ENCODE data around the gene PIH1D2. TPM values are rescaled to one million over a fixed set of nuclear protein-coding genes. Genes with fewer than 3 reads are reported as not detected.
"Not testable (repeated sequence)": the region's sequence is repeated elsewhere in the genome, so short reads cannot be mapped to it uniquely, and the experiment has no call there.

The PIH1D2 gene, protein sequence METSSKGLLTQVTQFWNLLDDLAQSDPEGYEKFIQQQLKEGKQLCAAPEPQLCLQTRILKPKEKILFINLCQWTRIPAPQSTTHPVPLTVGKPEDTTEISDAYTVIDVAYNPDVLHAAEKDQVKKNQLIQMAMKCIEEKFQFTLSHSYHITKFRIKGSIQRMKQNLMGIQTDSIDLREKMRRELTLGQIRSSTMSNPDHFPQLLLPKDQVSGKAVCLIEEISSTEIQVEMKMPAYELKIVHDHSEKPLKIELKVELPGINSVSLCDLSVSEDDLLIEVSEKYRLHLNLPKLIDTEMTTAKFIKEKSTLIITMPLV
- total RNA-seq (2014; rRNA removed) = 1.5 and 2.0 TPM in 2 replicates
- 0.78 TPM for polyA plus RNA-seq (2012)

DNA sequence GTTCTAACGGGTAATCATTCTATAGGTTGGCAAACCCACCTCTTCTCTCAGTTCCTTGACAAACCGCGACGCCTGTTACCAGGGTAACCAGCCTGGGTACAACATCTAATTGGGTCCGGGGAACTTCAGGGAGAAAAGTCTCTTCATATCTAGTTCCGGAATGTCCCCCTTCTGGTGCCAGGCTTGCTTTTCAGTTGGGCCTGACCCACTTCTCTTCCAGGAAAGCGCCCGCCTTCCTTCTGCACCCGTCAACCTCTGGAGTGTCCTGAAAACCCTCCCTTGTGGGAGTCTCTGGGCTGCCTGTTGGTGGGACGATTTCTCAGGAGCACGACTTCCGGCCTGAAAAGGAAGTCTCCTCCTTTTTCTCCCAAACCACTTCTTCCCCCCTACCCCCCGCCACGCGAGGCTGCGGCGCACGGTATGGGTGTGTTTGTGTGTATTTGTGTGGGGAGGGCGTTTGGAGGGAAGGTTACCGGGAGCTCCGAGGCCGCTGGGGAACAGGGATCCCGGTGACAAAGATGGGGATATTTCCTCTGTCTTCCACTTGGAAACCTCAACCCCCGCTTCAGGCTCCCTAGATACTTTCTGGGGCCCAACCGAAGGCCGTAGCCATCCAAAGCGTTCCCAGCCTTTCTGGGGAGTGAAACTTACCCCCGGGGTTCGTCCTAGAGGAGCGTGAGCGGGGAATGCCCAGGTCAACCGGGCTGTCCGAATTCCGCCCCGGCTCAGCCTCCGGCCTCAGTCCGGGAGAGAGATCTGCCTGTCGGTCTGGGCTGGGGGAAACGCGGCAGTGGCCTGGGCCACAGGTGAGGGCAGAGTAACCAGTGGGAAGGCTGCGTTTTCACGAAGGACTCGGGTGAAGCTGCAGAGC, at the start of gene PIH1D2, which contains the start of gene NKAPD1:
Gene PIH1D2, minus strand, starts transcription at position 77 of the 871 bp plus-strand sequence. CDS start 843 bp downstream, outside the sequence.
Gene NKAPD1, plus strand, starts transcription at position 359 of the 871 bp plus-strand sequence. CDS start 1,276 bp downstream, outside the sequence.
- peak; percentile 88 for DNase-seq (ENCODE audit: low read depth)

DNA sequence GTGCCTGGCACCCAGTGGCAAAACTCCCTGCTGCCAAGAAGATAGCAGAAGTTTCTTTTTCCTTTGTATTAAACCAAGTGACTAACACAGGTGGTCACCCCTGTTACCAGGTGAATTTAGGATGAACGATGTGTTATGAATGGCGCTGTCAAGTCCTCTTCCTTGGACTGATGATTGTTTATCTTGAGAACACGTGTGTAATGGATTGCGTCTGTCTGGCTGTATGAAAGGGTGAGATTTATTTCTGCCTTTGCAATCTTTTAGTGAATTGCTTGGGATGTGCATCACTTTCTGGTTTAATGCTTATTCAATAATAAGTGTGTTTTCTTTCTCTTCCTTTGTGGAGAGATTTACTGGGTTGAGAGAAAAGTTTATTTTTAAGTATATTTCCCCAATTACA, 49.3 kb upstream of the PIH1D2 start:
- no peak for DNase-seq (ENCODE audit: low read depth)

DNA sequence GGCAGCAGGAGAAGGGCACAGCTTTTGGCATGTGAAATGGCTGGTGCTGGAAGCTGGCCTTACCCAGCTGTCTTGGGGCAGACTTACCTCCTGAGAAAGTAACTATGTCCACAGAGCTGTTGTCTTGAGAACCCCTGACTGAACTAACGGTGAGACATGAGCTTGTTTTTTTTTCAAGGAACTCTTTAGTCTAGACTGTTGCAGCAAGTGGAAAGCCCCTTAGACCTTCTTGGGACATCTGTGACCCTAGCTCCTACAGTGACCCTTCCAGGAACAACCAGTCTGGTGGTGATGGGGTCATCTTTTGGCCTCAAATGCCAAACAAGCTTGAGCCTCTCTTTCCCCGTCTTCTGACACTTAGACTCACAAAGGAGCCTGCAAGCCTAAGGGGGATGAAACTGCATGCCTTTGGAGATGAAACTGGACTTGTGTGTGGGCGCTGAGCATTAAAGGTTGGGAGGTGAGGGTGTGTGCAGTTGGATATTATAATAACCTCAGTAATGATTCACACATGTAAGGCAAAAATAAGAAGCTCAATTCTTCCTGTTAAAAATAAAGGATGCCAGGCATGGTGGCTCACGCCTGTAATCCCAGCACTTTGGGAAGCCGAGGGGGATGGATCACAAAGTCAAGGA, 48.3 kb upstream of the PIH1D2 start:
- DNase-seq (ENCODE audit: low read depth) = no peak

DNA sequence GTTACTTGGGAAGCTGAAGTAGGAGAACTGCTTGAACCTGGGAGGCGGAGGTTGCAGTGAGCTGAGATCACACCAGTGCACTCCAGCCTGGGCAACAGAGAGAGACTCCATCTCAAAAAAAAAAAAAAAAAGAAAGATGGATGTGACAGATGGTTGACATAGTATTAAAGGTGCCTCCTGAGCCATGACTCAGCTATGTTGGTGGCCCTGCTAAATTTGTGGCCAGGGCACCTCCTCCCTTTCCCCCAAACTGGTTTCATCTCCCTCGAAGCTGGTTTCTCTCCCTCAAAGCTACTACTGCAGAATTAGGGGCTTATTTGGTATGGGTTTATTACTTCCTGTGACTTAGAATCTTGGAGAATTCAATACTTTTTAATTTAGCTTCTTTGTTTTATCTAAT, 44.4 kb upstream of the PIH1D2 start:
- peak; percentile 4 for DNase-seq (ENCODE audit: low read depth)

DNA sequence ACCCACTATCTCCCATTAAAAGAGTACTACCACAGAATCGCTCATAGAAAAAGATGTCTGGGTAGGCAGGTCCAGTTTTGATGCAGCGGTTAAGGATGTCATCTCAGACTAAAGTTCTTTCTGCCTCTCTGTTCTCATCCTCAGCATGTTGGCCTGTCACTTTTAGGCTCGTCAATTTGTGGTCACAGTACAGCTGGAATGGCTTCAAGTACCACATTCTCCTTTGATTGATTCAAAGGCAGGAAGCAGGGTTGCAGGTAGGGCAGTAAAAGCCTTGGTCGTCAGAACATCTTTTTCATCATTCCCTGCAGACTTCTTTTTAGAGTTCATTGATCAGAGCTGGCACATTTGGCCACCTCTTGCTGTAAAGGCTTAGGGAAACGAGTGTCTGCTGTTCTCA, 41.6 kb upstream of the PIH1D2 start:
- DNase-seq (ENCODE audit: low read depth) = no peak

DNA sequence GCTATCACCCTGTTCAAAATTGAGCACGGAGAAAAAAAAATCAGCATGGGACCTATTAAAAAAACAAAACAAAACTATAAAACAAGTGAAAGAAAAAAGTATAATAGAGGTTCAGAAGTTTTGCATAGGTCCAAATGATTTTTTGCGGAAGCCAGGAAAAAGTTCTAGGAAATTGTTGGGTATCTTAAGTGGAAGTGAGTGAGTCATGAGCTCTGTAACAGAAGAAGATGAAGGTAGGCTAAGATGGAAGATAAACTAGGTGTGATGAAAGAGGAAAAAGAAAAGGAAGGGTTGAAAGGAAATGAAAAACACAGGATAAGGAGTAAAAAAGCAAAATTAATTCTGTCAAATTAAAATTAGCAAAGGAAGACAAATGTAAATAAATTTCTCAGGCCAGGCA, 40.6 kb upstream of the PIH1D2 start:
- DNase-seq (ENCODE audit: low read depth) = no peak

DNA sequence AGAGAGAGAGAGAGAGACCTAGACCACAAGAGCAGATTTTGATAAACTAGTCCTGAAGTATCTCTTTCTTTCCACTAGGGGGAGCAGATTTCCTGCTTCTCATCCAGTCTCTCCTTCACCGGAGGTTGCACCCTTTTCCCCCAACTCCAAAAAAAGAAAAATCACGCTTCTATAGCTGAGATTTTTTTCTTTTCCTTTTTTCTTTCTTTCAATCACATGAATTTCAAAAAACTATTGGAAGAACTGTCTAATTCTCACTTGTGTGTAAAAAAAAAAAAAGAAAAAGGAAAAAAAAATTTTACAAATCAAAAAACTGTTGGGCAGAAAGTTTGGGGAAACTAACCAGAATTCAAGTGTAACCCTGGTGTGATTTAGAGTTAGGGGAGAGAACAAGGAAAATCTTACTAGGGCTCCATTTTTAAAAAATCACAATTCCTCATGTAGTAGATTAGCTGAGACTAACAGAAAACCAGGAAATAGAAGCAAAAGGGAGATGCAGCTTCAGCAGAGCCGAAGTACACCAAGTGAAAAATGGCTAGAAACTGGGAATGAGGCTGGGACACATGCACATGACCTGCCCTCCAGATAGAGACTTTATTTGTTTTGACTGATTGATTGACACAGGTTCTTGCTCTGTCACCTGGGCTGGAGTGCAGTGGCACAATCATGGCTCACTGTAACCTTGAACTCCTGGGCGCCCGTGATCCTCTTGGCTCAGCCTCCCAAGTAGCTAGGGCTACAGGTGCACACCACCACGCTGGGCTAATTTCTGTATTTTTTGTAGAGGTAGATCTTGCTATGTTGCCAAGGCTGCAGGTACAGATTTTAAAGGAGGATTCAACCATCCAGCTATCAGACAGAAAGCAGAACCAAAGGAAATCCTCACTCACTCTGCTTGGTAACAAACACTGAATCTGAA, 40.0 kb upstream of the PIH1D2 start:
- DNase-seq (ENCODE audit: low read depth) = peak; percentile 71

DNA sequence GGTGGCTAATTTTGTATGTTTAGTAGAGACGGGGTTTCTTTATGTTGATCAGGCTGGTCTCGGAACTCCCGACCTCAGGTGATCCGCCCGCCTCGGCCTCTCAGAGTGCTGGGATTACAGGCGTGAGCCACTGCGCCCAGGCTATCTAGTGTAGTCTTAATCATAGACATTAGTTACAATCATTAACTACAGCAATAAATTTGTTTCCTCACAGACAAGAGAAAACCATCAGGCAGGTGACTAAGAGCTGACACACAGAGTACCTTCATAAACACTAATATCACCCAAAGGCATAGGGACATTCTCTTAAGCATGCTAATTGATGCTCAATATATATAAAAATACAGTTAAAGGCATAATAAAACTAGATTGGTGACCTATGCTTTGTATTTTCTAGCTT, 32.3 kb upstream of the PIH1D2 start:
- no peak for DNase-seq (ENCODE audit: low read depth)

DNA sequence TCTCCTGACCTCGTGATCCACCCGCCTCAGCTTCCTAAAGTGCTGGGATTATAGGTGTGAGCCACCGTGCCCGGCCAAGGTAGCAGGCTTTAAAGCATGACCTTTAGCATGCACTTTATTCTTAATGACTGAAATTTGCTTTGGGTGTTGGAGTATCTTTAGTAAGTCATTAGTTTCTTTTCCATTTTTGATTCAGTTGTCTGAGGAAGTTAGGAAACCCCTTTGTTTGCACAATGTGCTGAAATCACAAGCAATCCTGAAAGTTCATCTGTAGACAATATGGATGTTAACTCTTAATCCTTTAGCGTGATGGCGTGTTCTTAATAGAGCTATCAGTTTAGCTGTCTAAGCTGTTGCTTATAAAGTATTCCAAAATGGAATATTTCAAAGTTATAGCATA, 29.6 kb upstream of the PIH1D2 start:
- DNase-seq (ENCODE audit: low read depth) = no peak

DNA sequence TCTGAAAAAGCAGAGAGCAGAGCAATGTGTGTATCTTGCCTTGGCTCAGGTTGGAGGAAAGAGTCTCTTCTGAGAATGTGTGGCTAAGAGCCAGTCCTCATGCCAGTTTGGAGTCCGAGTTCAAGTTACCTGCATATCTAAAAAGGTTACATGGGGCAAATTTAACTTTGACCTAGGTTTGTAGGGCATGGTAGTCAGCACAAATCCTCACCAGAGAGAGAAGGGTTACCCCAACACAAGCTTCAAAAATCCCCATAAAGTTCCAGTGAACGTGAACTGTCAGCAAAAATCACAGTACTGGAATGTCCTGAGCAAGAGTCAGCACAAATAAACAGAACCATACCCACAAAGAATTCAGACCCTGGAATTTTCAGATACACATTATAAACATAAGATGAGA, 26.6 kb upstream of the PIH1D2 start:
- DNase-seq (ENCODE audit: low read depth) = no peak

DNA sequence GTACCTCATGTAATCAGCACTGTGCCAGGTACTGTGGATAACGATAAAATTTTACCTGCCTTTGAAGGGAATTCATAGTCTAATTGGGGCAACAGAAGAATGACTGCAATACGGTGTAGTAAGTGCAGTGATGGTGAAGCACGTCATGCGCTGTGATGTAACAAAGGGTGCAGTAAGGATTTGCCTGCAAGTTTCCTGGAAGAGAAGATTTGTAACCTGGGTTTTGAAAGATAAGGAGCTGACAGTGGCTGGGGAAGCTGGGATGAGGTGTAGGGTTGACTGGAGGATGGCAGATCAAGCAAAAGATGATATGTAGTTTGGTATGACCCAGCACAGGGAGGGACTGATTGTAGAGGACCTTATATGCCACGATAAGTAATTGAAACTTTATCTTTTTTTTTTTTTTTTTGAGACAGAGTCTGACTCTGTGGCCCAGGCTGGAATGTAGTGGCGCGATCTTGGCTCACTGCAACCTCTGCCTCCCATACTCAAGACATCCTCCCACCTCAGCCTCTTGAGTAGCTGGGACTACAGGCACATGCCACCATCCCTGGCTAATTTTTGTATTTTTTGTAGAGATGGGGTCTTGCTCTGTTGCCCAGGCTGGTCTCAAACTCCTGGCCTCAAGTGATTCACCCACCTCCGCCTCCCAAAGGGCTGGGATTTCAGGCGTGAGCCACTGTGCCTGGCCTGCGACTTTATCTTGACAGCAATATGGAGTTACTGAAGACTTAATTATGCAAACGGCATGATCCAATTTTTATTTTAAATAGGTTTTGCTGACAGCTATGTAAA, 24.1 kb upstream of the PIH1D2 start:
- no peak for DNase-seq (ENCODE audit: low read depth)

DNA sequence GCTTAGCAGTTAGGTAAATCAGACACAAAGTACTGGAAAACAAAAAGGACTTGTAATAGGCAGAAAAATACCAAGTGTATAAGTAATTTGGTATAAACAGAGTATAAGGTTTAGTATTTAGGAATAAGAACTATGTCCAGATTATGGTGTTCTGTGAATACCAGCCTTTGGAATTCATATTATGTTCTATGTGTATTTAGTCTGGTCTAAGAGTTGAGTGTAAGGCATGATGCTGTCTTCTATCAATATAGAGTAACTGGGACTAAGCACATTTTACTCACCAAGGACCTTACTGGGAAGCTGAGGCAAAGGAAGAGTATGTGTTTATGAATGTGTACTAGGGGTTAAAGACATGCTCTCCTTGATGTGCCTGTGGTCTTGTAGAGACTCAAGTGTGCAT, 22.4 kb upstream of the PIH1D2 start:
- DNase-seq (ENCODE audit: low read depth) = no peak

DNA sequence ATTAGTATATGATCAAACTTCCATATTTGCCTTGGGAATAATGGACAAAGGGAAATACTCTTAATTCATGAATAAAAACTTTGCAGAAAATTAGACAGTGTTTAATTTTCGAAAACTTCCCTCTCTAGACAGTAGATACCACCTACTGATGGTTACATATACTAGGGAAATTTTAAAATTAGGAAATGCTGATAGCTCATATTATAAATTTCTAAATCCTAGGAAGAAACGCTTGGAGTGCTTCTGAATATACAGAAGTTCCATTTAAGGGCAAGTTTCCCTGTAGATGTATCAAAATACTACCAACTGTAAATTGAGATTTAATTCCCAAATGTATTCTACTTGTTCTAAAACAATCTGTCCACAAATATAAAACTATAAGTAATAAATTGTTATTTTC, 21.5 kb upstream of the PIH1D2 start:
- DNase-seq (ENCODE audit: low read depth) = not testable (repeated sequence)

DNA sequence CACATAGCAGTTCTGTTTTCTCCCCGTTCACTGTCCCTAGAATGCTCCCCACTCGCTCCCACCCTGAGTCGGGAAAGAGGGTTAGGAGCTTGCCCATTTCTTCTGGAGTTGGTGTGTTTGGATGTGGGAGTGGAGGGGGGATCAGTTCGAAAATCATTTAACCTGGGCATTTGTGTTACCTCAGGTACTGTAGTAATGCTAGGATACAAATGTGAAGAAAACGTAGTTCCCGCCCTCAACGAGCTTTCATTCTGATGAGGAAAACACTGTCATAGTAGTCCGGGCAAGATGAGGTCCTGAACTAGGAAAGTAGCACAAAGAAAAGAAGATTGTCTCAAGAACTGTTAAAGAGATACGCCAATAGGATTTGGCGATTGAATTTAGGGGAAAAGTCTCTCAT, 13.4 kb upstream of the PIH1D2 start:
- peak; percentile 5 for DNase-seq (ENCODE audit: low read depth)

DNA sequence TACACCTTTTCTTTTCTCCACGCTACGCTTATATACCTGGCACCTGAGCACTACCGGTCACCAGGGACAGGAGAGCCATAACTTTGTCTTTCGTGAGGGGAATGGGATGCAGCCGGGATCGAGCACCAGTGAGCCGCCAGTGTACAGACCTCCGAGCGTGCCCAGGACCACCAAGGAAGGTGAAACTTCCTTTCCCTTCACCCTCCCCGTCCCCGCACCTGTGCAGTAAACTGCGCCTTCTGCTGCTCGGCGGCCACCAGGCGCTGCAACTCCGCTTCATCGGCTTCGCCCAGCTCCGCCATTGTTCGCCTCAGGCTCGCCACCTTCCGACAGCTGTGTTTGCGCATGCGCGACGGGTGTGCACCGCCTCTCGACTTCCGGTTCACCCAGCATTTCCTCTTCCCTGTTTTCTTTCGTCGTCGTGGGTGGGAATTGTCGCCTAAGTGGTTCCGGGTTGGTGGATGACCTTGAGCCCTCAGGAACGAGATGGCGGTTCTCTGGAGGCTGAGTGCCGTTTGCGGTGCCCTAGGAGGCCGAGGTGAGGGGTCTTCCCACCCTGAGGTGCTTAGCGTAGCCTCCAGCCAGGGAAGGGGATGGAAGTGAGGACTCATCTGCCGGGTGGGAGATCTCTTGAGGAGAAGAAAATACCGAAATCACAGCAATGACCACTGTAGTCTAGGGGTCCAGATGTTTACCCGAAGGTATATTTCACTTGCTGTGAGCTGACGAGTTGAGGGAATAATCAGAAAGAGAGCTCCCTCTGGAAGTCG, 12.8 kb upstream of the PIH1D2 start, which contains the start of the genes SDHD and TIMM8B:
Gene SDHD, plus strand, starts transcription at position 452 of the 770 bp plus-strand sequence. Its CDS starts 35 bp downstream, at position 487.
Gene TIMM8B, minus strand, starts transcription at position 335 of the 770 bp plus-strand sequence. Its CDS starts 33 bp downstream, at position 302.
- DNase-seq (ENCODE audit: low read depth) = peak; percentile 97

DNA sequence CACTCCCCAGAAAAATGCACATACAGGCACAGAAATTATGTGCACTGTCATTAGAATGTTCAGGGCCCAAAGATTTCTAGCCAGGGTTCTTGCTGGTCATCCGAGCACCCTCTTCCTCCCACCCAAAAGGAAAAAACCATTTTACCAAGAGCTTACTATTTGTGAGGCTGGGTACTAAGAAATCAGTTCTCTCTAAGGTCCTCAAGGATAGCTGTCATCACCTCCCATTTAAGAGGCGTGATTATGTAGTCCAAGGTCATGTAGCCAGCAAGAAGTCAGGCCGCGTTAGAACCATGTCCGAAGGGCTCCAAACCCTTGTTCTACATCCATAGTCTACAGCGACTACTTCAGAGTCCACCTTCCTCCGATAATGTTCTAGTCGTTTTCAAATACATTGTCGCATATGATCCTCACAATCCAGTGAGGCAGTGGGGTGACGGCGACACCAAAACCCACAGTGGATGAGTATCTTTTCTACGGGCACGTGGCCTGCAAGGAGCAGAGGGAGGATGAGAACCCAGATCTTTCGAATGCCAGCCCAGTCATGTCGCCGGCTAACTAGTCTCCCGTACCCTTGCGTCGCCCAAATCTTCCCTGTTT, 12.1 kb upstream of the PIH1D2 start:
- peak; percentile 36 for DNase-seq (ENCODE audit: low read depth)

DNA sequence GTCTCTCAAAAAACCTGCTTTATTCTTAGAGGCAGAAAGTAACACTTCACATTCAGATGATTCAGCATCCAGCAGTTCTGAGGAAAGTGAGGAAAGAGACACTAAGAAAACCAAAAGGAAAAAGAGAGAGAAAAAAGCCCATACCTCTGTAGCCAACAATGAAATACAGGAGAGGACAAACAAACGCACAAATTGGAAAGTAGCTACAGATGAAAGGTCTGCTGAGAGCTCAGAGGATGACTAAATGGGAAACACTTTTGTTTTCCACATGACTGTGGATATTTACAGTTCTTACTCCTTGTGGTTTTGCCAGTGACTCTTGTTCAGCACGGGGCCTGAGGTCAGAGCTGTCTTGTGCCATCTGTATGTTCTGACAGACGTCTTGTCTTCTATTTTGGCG, 8.9 kb upstream of the PIH1D2 start:
- peak; percentile 85 for DNase-seq (ENCODE audit: low read depth)

DNA sequence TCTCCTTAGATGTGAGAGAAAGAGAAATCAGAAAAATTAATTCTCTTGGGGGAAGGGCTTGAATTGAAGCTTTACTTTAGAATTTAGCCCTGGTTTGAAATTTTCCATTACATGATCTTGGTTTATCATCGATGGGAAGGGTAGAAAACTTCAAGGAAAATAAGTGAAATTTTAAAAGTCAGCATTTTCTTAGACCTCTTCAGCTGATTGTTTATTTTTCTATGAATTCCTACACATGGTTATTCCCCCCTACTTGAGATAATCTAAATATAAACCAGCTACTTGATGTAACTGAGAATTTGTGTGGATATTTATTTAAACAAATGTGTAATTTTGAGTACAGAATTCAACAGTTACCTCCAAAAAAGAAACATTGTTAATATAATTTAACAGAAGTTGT, 10.9 kb downstream of the PIH1D2 start:
- no peak for DNase-seq (ENCODE audit: low read depth)

DNA sequence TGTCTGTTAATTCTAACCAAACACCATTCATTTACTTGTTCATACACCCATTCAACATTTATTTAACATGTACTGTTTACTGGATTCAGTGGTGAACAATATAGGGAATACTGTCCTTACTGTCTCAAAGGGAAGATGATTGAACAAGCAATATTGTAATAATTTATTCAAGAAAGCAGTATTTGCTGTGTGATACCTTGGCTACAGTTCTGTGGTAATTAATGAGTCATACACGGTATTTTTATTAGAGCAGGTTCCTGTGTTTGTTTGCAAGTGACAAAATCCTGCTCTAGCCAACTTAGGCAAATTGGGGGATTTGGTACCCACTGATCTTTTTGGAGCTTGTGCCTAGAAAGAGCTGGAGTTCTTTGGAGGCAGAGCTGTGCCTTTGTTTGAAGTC, 15.7 kb downstream of the PIH1D2 start:
- no peak for DNase-seq (ENCODE audit: low read depth)
